HL-60 (cell line): Measurements from ENCODE around the gene PCOLCE2.

Experiments
- DNase-seq, 2 experiments: peaks; one replicate each; pipeline ENCODE4 v3.0.0-alpha.2; 2010 to 2020; ENCODE audit warnings: low read depth in 1 of 2, low spot score in 1 of 2
- H3K27ac ChIP-seq: fragments of 250-450 bp; sonication (Bioruptor Pico); replicated peaks from 2 replicates; pipeline ENCODE4 v1.5.1; 2020; ENCODE audit warnings: mild to moderate bottlenecking, moderate library complexity
- H3K27me3 ChIP-seq: fragments of 250-450 bp; sonication (Bioruptor Pico); 2 replicates; pipeline ENCODE4 v1.5.1; 2021; ENCODE audit warnings: mild to moderate bottlenecking, moderate library complexity; ENCODE audit not compliant: insufficient read depth, poor library complexity, severe bottlenecking
- H3K4me3 ChIP-seq: replicated peaks from 2 replicates; pipeline ENCODE4 v1.5.1; 2011; ENCODE audit warnings: mild to moderate bottlenecking, control low read depth, low read length; ENCODE audit not compliant: insufficient read depth
- CTCF ChIP-seq: IDR thresholded peaks from one replicate; pipeline ENCODE4 v1.5.1; 2011; ENCODE audit warnings: low read length, control low read depth, inconsistent platforms; ENCODE audit not compliant: insufficient read depth
- GABPA ChIP-seq: IDR thresholded peaks from 2 replicates; pipeline ENCODE4 v1.6.1; 2012; ENCODE audit warnings: low read depth
- POLR2AphosphoS5 ChIP-seq: IDR thresholded peaks from 2 replicates; pipeline ENCODE4 v1.6.1; 2012; ENCODE audit warnings: low read depth
- SPI1 ChIP-seq: IDR thresholded peaks from 2 replicates; pipeline ENCODE4 v1.6.1; 2012; ENCODE audit warnings: low read depth, mild to moderate bottlenecking, borderline replicate concordance
- TF ChIP-seq, protein P1 (sequence below): IDR thresholded peaks from 2 replicates; pipeline ENCODE4 v1.6.1; 2012; ENCODE audit warnings: low read depth; ENCODE audit not compliant: insufficient replicate concordance

The PCOLCE2 gene

DNA sequence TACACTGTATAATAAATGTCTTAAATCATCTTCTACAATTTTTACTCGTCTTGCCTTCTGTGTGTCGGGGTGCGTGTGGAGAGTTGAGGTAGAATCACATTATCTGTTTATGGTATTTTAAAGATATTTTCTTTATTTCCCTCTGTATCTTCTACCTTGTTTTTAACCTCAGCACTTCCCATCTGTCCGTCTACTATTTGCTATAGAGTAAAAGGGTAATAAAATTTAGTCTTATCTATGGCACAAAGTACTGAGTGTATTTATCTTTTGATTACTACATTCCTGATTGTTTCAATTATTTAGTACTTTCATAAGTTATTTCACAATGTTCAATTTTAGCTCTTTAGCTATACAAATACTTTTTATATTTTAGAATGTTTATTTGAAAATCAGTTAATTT is 102.9 kb downstream of the PCOLCE2 start:
- no peak for TF ChIP-seq POLR2AphosphoS5
- TF ChIP-seq, protein P1, sequence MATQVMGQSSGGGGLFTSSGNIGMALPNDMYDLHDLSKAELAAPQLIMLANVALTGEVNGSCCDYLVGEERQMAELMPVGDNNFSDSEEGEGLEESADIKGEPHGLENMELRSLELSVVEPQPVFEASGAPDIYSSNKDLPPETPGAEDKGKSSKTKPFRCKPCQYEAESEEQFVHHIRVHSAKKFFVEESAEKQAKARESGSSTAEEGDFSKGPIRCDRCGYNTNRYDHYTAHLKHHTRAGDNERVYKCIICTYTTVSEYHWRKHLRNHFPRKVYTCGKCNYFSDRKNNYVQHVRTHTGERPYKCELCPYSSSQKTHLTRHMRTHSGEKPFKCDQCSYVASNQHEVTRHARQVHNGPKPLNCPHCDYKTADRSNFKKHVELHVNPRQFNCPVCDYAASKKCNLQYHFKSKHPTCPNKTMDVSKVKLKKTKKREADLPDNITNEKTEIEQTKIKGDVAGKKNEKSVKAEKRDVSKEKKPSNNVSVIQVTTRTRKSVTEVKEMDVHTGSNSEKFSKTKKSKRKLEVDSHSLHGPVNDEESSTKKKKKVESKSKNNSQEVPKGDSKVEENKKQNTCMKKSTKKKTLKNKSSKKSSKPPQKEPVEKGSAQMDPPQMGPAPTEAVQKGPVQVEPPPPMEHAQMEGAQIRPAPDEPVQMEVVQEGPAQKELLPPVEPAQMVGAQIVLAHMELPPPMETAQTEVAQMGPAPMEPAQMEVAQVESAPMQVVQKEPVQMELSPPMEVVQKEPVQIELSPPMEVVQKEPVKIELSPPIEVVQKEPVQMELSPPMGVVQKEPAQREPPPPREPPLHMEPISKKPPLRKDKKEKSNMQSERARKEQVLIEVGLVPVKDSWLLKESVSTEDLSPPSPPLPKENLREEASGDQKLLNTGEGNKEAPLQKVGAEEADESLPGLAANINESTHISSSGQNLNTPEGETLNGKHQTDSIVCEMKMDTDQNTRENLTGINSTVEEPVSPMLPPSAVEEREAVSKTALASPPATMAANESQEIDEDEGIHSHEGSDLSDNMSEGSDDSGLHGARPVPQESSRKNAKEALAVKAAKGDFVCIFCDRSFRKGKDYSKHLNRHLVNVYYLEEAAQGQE = no peak
- Histone ChIP-seq H3K27ac (no peak overlapping the region), H3K4me3 (no peak overlapping the region), H3K27me3 (no peaks in the 10 kb centered on the region)
- DNase-seq = no peak

DNA sequence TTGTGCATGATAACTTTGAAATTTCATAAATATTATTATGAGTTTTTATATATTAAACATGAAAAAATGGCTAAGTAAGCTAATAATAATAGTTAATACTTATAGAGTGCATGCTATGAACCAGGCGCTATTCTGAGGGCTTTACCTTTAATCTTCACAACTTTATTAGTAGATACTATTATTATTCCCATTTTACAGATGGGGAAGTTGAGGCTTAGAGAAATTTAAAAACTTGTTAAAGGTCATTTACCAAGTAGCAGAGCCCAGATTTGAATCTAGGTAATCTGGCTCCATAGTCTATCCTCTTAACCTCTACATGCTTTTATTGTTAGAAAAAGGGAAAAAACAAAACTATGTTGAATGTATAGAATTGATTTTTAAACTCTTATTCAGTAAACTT is 104.7 kb downstream of the PCOLCE2 start:
- TF ChIP-seq GABPA = no peak
- TF ChIP-seq POLR2AphosphoS5 = no peak
- TF ChIP-seq, protein P1 = no peak
- TF ChIP-seq SPI1 = no peak
- no peak for TF ChIP-seq CTCF
- DNase-seq = no peak
- no peak overlapping the region for H3K27ac ChIP-seq
- H3K4me3 ChIP-seq = no peak overlapping the region
- H3K27me3 ChIP-seq = no peaks in the 10 kb centered on the region

- H3K4me3 ChIP-seq = no peak overlapping the region
- no peak overlapping the region for H3K27ac ChIP-seq
- DNase-seq = no peak
- H3K27me3 ChIP-seq = no peaks in the 10 kb centered on the region
- no peak for TF ChIP-seq POLR2AphosphoS5
- TF ChIP-seq GABPA = no peak
- TF ChIP-seq SPI1 = no peak
- TF ChIP-seq, protein P1 = no peak
These were observed 106.3 kb downstream of the PCOLCE2 start for GRCh38 chr3:142782616-142783015.

DNA sequence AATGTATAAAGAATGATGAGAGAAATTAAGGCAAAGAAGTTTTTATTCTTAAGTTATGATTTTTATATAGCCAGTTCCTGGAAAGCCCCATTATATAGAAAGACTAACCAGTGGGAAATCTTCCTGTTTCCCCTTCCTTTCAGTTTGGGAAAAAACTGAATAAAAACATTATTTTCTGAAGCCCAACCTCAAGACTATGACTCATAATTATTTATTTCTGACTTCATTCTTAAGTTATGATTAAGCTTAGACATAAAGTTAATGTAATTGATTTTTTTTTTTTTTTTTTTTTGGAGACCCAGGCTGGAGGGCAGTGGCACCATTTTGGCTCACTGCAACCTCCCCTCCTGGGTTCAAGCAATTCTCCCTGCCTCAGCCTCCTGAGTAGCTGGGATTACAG is 109.3 kb downstream of the PCOLCE2 start:
- DNase-seq = no peak
- Histone ChIP-seq H3K27me3 (no peaks in the 10 kb centered on the region), H3K4me3 (no peak overlapping the region), H3K27ac (no peak overlapping the region)
- TF ChIP-seq, protein P1 = no peak
- TF ChIP-seq CTCF (no peak), GABPA (no peak), POLR2AphosphoS5 (no peak), SPI1 (no peak)
